HepG2 (cell line): ENCODE results near the gene GRIK3. TPM values are rescaled to one million over a fixed set of nuclear protein-coding genes. Genes with fewer than 3 reads are reported as not detected.

Source experiments
- ATAC-seq: fragments of 200-7000 bp; cut with Tn5 transposase; 3 replicates; pipeline ENCODE4 v1.9.1; 2020; ENCODE audit warnings: mild to moderate bottlenecking, moderate library complexity
- BruUV-seq: library from RNA; stranded (reverse); fragments of 400-500 nt; replicated peaks from 2 replicates; lab custom pipeline; 2021; lab: Mats Ljungman, UMichigan
- CTCF ChIA-PET: fragments of 300-600 bp; formaldehyde crosslinking; extraction: SDS; loops from one replicate; lab custom pipeline; 2021; ENCODE audit warnings: low total read pairs, inconsistent platforms, low intra/inter-chr PET ratio; lab: Yijun Ruan, JAX
- POLR2A ChIA-PET: fragments of 350-600 bp; sonication (Branson Sonifier 250); formaldehyde crosslinking; loops from one replicate; lab custom pipeline; 2020; ENCODE audit warnings: antibody characterized with exemption, inconsistent platforms; lab: Yijun Ruan, JAX
- DNase-seq: peaks from one replicate; pipeline ENCODE4 v3.0.0-alpha.2; 2015; ENCODE audit warnings: low spot score
- FAIRE-seq: peaks from 3 replicates; lab custom pipeline; 2011; peaks lifted over from hg19 to GRCh38; lab: Jason Lieb, UNC
- H2AFZ ChIP-seq: one replicate; pipeline ENCODE4 v1.6.1; 2011; ENCODE audit warnings: low read length, inconsistent platforms
- H3K27ac ChIP-seq: fragments of 300-600 bp; 3 replicates; pipeline ENCODE4 v1.8.0; 2011; ENCODE audit warnings: mixed run types, mild to moderate bottlenecking, mixed read lengths, low read length, inconsistent platforms; ENCODE audit not compliant: insufficient read depth; ENCODE audit errors: extremely low read length
- H3K27me3 ChIP-seq, 2 experiments: fragments of 200-600 bp in 1 of 2; 2 replicates in 1 of 2; 3 replicates in 1 of 2; pipeline versions ENCODE4 v1.6.0 to v1.8.0; 2011; ENCODE audit warnings: low read length in 2 of 2, mild to moderate bottlenecking in 2 of 2, moderate library complexity in 2 of 2, inconsistent platforms in 1 of 2; ENCODE audit not compliant: insufficient read depth in 2 of 2, control insufficient read depth in 1 of 2
- H3K36me3 ChIP-seq, 2 experiments: fragments of 200-600 bp in 1 of 2; replicated peaks in 1 of 2; 2 replicates in 1 of 2; 3 replicates in 1 of 2; pipeline versions ENCODE4 v1.5.1 to v1.8.0; 2011; ENCODE audit warnings: low read length in 2 of 2, inconsistent platforms in 1 of 2; ENCODE audit not compliant: insufficient read depth in 2 of 2, control insufficient read depth in 1 of 2
- H3K4me1 ChIP-seq: 2 replicates; pipeline ENCODE4 v1.5.1; 2012; ENCODE audit warnings: low read length, inconsistent platforms; ENCODE audit not compliant: insufficient read depth
- H3K4me2 ChIP-seq: 2 replicates; pipeline ENCODE4 v1.6.0; 2011; ENCODE audit warnings: low read depth, low read length, inconsistent platforms
- H3K4me3 ChIP-seq, 3 experiments: fragments of 200-600 bp in 1 of 3; sonication (generic), shearing (Covaris generic) in 1 of 3; replicated peaks in 1 of 3; 2 replicates each; pipeline ENCODE4 v1.5.1; 2011 to 2016; ENCODE audit warnings: low read length in 3 of 3, inconsistent platforms in 2 of 3, low read depth in 2 of 3, mild to moderate bottlenecking in 2 of 3, control low read depth in 1 of 3, mixed read lengths in 1 of 3; ENCODE audit not compliant: insufficient read depth in 1 of 3
- H3K79me2 ChIP-seq: one replicate; pipeline ENCODE4 v1.6.1; 2011; ENCODE audit warnings: low read length, inconsistent platforms; ENCODE audit not compliant: insufficient read depth
- H3K9ac ChIP-seq: 2 replicates; pipeline ENCODE4 v1.6.0; 2011; ENCODE audit warnings: mild to moderate bottlenecking, low read depth, low read length, inconsistent platforms; ENCODE audit not compliant: insufficient read depth
- H3K9me3 ChIP-seq: 2 replicates; pipeline ENCODE4 v1.5.1; 2012; ENCODE audit warnings: mild to moderate bottlenecking, low read length
- H4K20me1 ChIP-seq: 2 replicates; pipeline ENCODE4 v1.6.0; 2011; ENCODE audit warnings: inconsistent platforms, mild to moderate bottlenecking, low read length, moderate library complexity; ENCODE audit not compliant: insufficient read depth
- CSRNP1 ChIP-seq: sonication (generic); formaldehyde crosslinking; IDR thresholded peaks from 2 replicates; pipeline ENCODE4 v1.8.1; 2023; ENCODE audit warnings: mild to moderate bottlenecking, missing genetic modification reagents
- FUBP1 ChIP-seq: sonication (generic); formaldehyde crosslinking; IDR thresholded peaks from 2 replicates; pipeline ENCODE4 v1.5.1; 2020; ENCODE audit warnings: missing genetic modification reagents, mild to moderate bottlenecking, borderline replicate concordance
- HNRNPLL ChIP-seq: fragments of 200-400 bp; formaldehyde crosslinking; IDR thresholded peaks from 2 replicates; pipeline ENCODE4 v1.6.1; 2017; ENCODE audit warnings: mild to moderate bottlenecking, low read depth, low read length; ENCODE audit not compliant: poor library complexity, severe bottlenecking
- KLF12 ChIP-seq: sonication (generic); formaldehyde crosslinking; IDR thresholded peaks from 2 replicates; pipeline ENCODE4 v1.4.0; 2020; ENCODE audit warnings: missing genetic modification reagents, borderline replicate concordance
- ZC3H4 ChIP-seq: sonication (generic); formaldehyde crosslinking; IDR thresholded peaks from 2 replicates; pipeline ENCODE4 v1.4.0; 2020; ENCODE audit warnings: missing genetic modification reagents, borderline replicate concordance
- WGBS: methylation state at CpG from one replicate; pipeline ENCODE4 v1.1.6; 2017; ENCODE audit warnings: low lambda C conversion rate; 5-methylcytosine and 5-hydroxymethylcytosine counted together
- in situ Hi-C: cut with HindIII; loops from 2 replicates; pipeline ENCODE4 v1.10.0; 2017; ENCODE audit warnings: low pct_unique_long_range_greater_than_20kb; ENCODE audit not compliant: extremely low pct_ligation_motif_present
- intact Hi-C: fragments of 100-400 bp; cut with micrococcal nuclease; formaldehyde crosslinking; loops from one replicate; pipeline ENCODE4 v1.10.0; 2022; ENCODE audit not compliant: unreplicated experiment
- polyA plus RNA-seq, 8 experiments: library from polyadenylated mRNA; depleted of rRNA in 3 of 8; stranded (reverse) in 7 of 8; unstranded in 1 of 8; fragments of >200 nt; fragmentation: Illumina TruSeq in 4 of 8; extraction: Trizol in 4 of 8; gene quantifications; 2 replicates each; pipeline versions ENCODE4 v1.2.1 to v1.2.3, GENCODE V29; 2011 to 2016; ENCODE audit warnings: low read depth in 4 of 8, missing spikeins in 1 of 8, mixed read lengths in 1 of 8; ENCODE audit not compliant: insufficient read depth in 1 of 8
- total RNA-seq, 5 experiments: library from RNA; depleted of rRNA; stranded (reverse); fragments of >200 nt; fragmentation: Illumina TruSeq; extraction: Trizol; gene quantifications; 2 replicates each; pipeline ENCODE4 v1.2.3, GENCODE V29; 2016; ENCODE audit warnings: low read depth in 1 of 5

The GRIK3 gene
- total and polyA plus RNA-seq, 2 of the 13 experiments (the other 11 are each of a cell fraction or from before 2014, with no cell fraction given): not detected

GRCh38 chr1:36838888-36839287 lies 195.4 kb downstream of the GRIK3 start:
- POLR2A ChIA-PET: no interaction called here
- no TSS peak for BruUV-seq
- WGBS: 4% methylated on average over 4 of the region's 8 CpGs

More at GRCh38 chr1:36838888-36839287, 195.4 kb downstream of the GRIK3 start:
- H3K4me3 ChIP-seq: no peak overlapping the region
- H3K27ac ChIP-seq: no peak overlapping the region
- in situ Hi-C loops: no loop called here
- no peak for TF ChIP-seq FUBP1
- TF ChIP-seq ZC3H4 (CRISPR knock-in tag): no peak
- TF ChIP-seq HNRNPLL: no peak
- TF ChIP-seq KLF12 (CRISPR knock-in tag): no peak
- TF ChIP-seq CSRNP1 (CRISPR knock-in tag): no peak
- no peaks in the 10 kb centered on the region for H3K36me3 ChIP-seq
- no peak for ATAC-seq
- H3K79me2 ChIP-seq: no peaks in the 10 kb centered on the region
- H2AFZ ChIP-seq: no peak overlapping the region
- H3K9ac ChIP-seq: no peak overlapping the region
- intact Hi-C loops: no loop called here
- CTCF ChIA-PET: no interaction called here
- H4K20me1 ChIP-seq: no peaks in the 10 kb centered on the region
- H3K4me2 ChIP-seq: no peak overlapping the region
- no peaks in the 10 kb centered on the region for H3K9me3 ChIP-seq
- FAIRE-seq: no peak
- no peak for DNase-seq
- H3K27me3 ChIP-seq: peaks cover 4 to 32% of the 10 kb centered on the region in 2 experiments; a peak in 3 of 5 replicates
- H3K4me1 ChIP-seq: no peaks in the 10 kb centered on the region
